Heart right ventricle (tissue), 16 donors: Measurements from ENCODE around the gene RNF6. TPM values are rescaled to one million over a fixed set of nuclear protein-coding genes. Genes with fewer than 3 reads are reported as not detected.

Experiments used
- ATAC-seq, 8 donors: fragments of 200-7000 bp; cut with Tn5 transposase; one replicate each; pipeline ENCODE4 v1.9.1; 2020; ENCODE audit warnings: mild to moderate bottlenecking in 8 of 8, moderate library complexity in 8 of 8, moderate number of reproducible peaks in 1 of 8
- DNase-seq, 2 donors: peaks; one replicate each; pipeline ENCODE4 v3.0.0-alpha.2; 2020
- H3K27ac ChIP-seq, 10 donors: fragments of 200-600 bp; sonication (generic) in 2 of 10; one replicate each; pipeline versions ENCODE4 v1.5.0 to v1.8.0; 2020 to 2022; ENCODE audit warnings: mild to moderate bottlenecking in 3 of 10
- H3K27me3 ChIP-seq, 7 donors: fragments of 200-600 bp; one replicate each; pipeline ENCODE4 v1.8.0; 2021 to 2022; ENCODE audit warnings: mild to moderate bottlenecking in 2 of 7
- H3K36me3 ChIP-seq, 9 donors: fragments of 200-600 bp; sonication (generic) in 1 of 9; one replicate each; pipeline versions ENCODE4 v1.5.0 to v1.8.0; 2020 to 2022; ENCODE audit warnings: mild to moderate bottlenecking in 2 of 9
- H3K4me1 ChIP-seq, 9 donors: fragments of 200-600 bp; sonication (generic) in 1 of 9; one replicate each; pipeline versions ENCODE4 v1.5.0 to v1.8.0; 2020 to 2022; ENCODE audit warnings: mild to moderate bottlenecking in 4 of 9
- H3K4me3 ChIP-seq, 10 donors: fragments of 200-600 bp; sonication (generic) in 2 of 10; one replicate each; pipeline versions ENCODE4 v1.5.0 to v1.8.0; 2020 to 2022; ENCODE audit warnings: mild to moderate bottlenecking in 7 of 10, moderate library complexity in 2 of 10
- H3K9me3 ChIP-seq, 11 donors: fragments of 200-600 bp in 10 of 11; sonication (generic) in 2 of 11; one replicate each; pipeline versions ENCODE4 v1.5.0 to v1.8.0; 2013 to 2022; ENCODE audit warnings: mild to moderate bottlenecking in 2 of 11, control low read depth in 1 of 11, moderate library complexity in 1 of 11
- CTCF ChIP-seq, 9 donors: fragments of 200-600 bp; sonication (generic) in 2 of 9; IDR thresholded peaks; one replicate each; pipeline versions ENCODE4 v1.5.0 to v1.8.0; 2021 to 2022; ENCODE audit warnings: antibody characterized with exemption in 9 of 9, mild to moderate bottlenecking in 5 of 9, moderate library complexity in 1 of 9
- WGBS, 2 donors: extraction: QIAGEN DNeasy Blood & Tissue Kit; methylation state at CpG; one replicate each; pipeline ENCODE4 v1.1.7; 2013; ENCODE audit warnings: inconsistent platforms in 1 of 2; 5-methylcytosine and 5-hydroxymethylcytosine counted together
- intact Hi-C, 10 donors: fragments of 100-400 bp; cut with DNase I; formaldehyde crosslinking; loops; one replicate each; pipeline versions ENCODE4 v1.11.1 to v1.14.2; 2022
- polyA plus RNA-seq, 2 donors: library from polyadenylated mRNA; stranded (reverse); fragments of 200-250 nt; gene quantifications; one replicate each; pipeline ENCODE4 v1.2.3, GENCODE V29; 2013
- total RNA-seq, 10 donors: library from RNA; stranded (reverse); fragmentation: NEBNext Ultra II Directional in 3 of 10; extraction: Animal tissue kit (Norgen Biotek cat#: 25700) in 3 of 10; gene quantifications; one replicate each; pipeline versions ENCODE4 v1.2.1 to v1.2.4, GENCODE V29; 2021 to 2023
- donor health status: Arrhythmogenic right ventricular cardiomyopathy.
- donor health status: ischemic (EF 13 %, LVEDD 7.1; RV severe dilation, severe dysfunction).
- donor health status: healthy with polysubstance abuse.
- donor health status: DM: no; HTN: yes; CAD: no.
- donor health status: DM: no; HTN: no; CAD: no.
- donor health status: ischemic (EF 25% LVEDD 6.9; RV normal size, moderate dysfunction).
- donor health status: ischemic (EF 25% LVEDD 5.7; RV mildly dilated, moderate dysfunction).
- donor health status: healthy.
- donor health status: DM: yes; HTN: yes; CAD: no.
- donor health status: Ischemic cardiomyopathy.
- donor health status: ischemic (EF 35%, LVEDD 5.7; RV mildly dilated, moderate dysfunction).
- donor health status: nonischemic (EF 11% LVEDD 7.7; RV severe dilation, severe dysfunction).
- donor health status: DM: yes; HTN: yes; CAD: no.
- donor health status: PGD.
- donor health status: ischemic (EF 29% LVEDD 5.4; RV normal size, mild dysfunction).
- donor health status: nonischemic (EF 23%, LVEDD 6.1; RV moderate dilation, normal function).

RNF6 gene
- total and polyA plus RNA-seq, 12 donors = 8.8 to 26.6 (median 22.8) TPM

DNA sequence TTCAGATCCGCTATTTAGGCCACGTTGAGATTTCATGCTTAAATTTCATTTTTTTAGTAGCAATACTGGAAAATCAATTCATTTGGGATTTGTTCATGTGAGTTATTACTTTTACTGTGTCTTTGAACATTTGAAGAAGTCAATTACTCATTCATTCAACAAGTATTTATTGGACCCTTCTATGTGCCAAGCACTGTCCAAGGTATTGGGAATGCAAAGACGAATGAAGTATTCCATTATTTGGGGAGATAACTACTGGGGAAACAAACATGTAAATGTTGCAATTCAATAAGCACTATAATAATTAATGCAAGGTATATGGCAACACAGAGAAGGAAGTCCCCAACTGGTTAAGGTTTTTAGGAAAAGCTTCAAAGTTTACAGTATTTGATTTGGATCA lies 37.5 kb upstream of the RNF6 start:
- Histone ChIP-seq H3K27me3 (no peaks in the 10 kb centered on the region), H3K36me3 (no peaks in the 10 kb centered on the region), H3K4me1 (peaks cover 0 to 50% (median 25%) of the 10 kb centered on the region in 9 donors), H3K9me3 (peaks cover 0 to 6% (median 0%) of the 10 kb centered on the region in 11 donors), H3K4me3 (no peak overlapping the region), H3K27ac (no peak overlapping the region)
- DNase-seq = no peak
- WGBS, 2 donors = 84 to 87% methylated on average over 3 of the region's 3 CpGs
- TF ChIP-seq CTCF (IDR thresholded peaks at IDR 0.05) = no peak
- no peak for ATAC-seq
- intact Hi-C loops = loop anchor here in 3 of 10 donors (5.0 to 10.0 kb wide), 5 partner anchors 65 to 235 kb away; no protein-coding TSS in a partner anchor

DNA sequence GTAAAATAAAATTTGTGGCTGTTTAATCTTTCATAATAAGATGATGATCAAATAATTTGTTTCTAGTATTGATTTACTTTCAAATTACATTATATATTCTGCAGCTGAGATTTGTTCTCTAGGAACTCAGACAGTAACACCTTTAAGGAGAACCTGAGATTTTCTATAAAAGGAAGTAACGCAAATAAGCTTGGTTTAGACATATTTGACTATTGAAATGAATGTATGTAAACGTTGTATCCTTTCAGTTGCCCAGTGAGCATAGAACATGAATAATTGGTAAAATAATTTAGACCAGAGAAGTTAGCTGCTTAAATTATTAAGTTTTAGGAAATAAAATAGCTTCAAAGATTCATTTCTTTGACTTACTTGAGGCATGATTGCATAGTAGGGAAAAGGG lies 34.9 kb upstream of the RNF6 start:
- peak overlapping the region in 3 of 10 donors; percentile 74 to 93 (median 92) for H3K4me3 ChIP-seq
- 60 to 61% methylated on average over 2 of the region's 2 CpGs for WGBS, 2 donors
- intact Hi-C loops = loop anchor here in 3 of 10 donors (5.0 to 10.0 kb wide), 5 partner anchors 68 to 238 kb away; no protein-coding TSS in a partner anchor

GRCh38 chr13:26255691-26256277 lies 33.7 kb upstream of the RNF6 start:
- Histone ChIP-seq H3K36me3 (no peaks in the 10 kb centered on the region), H3K9me3 (no peaks in the 10 kb centered on the region), H3K4me1 (peaks cover 0 to 38% (median 25%) of the 10 kb centered on the region in 9 donors), H3K27ac (peak overlapping the region in 6 of 10 donors; percentile 89 to 98 (median 96)), H3K27me3 (no peaks in the 10 kb centered on the region), H3K4me3 (peak overlapping the region; percentile 74 to 98 (median 88))
- intact Hi-C loops = loop anchor here in 3 of 10 donors (5.0 to 10.0 kb wide), 5 partner anchors 69 to 239 kb away; no protein-coding TSS in a partner anchor
- TF ChIP-seq CTCF (IDR thresholded peaks at IDR 0.05) = peak in 6 of 9 donors; percentile 16 to 41 (median 34)
- no peak for ATAC-seq
- 40 to 43% methylated on average over 10 of the region's 10 CpGs for WGBS, 2 donors
- DNase-seq = no peak

More for the DNA sequence above, 34.9 kb upstream of the RNF6 start:
- no peak for ATAC-seq
- Histone ChIP-seq H3K27ac (peak overlapping the region in 1 of 10 donors; percentile 90), H3K4me1 (peaks cover 0 to 50% (median 25%) of the 10 kb centered on the region in 9 donors), H3K27me3 (no peaks in the 10 kb centered on the region), H3K36me3 (no peaks in the 10 kb centered on the region), H3K9me3 (no peaks in the 10 kb centered on the region)
- TF ChIP-seq CTCF (IDR thresholded peaks at IDR 0.05) = no peak
- DNase-seq = no peak

- no peaks in the 10 kb centered on the region for H3K27me3 ChIP-seq
- WGBS, 2 donors = 0 to 1% methylated on average over 7 of the region's 7 CpGs
- H3K9me3 ChIP-seq = no peaks in the 10 kb centered on the region
- ATAC-seq (no peak), DNase-seq (no peak)
- intact Hi-C loops = loop anchor here in 3 of 10 donors (5.0 to 10.0 kb wide), 5 partner anchors 70 to 240 kb away; no protein-coding TSS in a partner anchor
- H3K27ac ChIP-seq = peak overlapping the region; percentile 70 to 98 (median 94)
- no peaks in the 10 kb centered on the region for H3K36me3 ChIP-seq
- H3K4me3 ChIP-seq = peak overlapping the region; percentile 74 to 98 (median 88)
- no peak for TF ChIP-seq CTCF (IDR thresholded peaks at IDR 0.05)
- peaks cover 0 to 36% (median 25%) of the 10 kb centered on the region in 9 donors for H3K4me1 ChIP-seq
Measured at GRCh38 chr13:26255115-26255514, 33.0 kb upstream of the RNF6 start.
